ENCODE measurements around the gene PRPSAP2. TPM values are rescaled to one million over a fixed set of nuclear protein-coding genes. Genes with fewer than 3 reads are reported as not detected.

Gene PRPSAP2
- total and polyA plus RNA-seq, 7 donors, result 8.2 to 13.2 (median 10.2) TPM

DNA sequence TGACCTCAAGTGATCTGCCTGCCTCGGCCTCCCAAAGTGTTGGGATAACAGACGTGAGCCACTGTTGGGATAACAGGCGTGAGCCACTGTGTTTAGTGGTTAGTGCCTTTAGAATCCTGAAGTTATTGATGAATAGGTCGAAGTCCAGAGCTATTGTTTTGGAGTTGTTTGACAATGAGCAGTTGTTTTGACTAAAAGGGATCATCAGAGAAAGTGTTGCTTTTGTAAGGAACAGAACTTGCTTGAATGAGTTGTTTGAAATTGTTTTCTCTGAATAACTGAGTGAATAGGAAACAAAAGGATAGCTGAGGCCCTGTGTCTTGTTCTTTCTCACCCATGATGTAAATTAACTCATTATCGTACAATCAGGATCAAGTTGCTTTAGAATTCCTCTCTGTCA is 46.6 kb downstream of the PRPSAP2 start:
- 91 to 96% (median 95%) methylated on average over 5 of the region's 5 CpGs for WGBS, 3 donors

DNA sequence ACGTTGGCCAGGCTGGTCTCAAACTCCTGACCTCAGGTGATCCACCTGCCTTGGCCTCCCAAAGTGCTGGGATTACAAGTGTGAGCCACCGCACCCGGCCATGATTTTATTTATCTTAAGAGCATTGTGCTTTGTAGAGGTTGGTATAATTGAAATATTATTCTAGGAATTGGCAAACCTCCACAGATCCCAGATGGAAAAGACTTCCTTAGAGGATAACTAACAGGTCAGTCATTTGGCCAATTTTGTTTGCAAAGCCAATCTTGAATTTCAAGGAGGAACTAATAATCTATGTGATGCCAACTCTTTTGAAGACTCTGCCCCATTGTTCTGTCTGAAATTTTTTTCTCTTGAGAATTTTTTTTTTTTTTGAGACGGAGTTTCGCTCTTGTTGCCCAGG is 47.3 kb downstream of the PRPSAP2 start:
- intact Hi-C loops (cut with DNase I), result no loop called here
- Histone ChIP-seq H3K27ac (no peak overlapping the region), H3K36me3 (ENCODE audit: insufficient read depth in 1 of 2, low read depth in 1 of 2) (peaks cover 0 to 61% of the 10 kb centered on the region in 2 donors), H3K4me1 (no peaks in the 10 kb centered on the region), H3K27me3 (ENCODE audit: insufficient read depth in 3 of 3, low read length in 2 of 3) (no peaks in the 10 kb centered on the region), H3K4me3 (no peak overlapping the region), H3K9me3 (no peaks in the 10 kb centered on the region)
- TF ChIP-seq, protein P1, sequence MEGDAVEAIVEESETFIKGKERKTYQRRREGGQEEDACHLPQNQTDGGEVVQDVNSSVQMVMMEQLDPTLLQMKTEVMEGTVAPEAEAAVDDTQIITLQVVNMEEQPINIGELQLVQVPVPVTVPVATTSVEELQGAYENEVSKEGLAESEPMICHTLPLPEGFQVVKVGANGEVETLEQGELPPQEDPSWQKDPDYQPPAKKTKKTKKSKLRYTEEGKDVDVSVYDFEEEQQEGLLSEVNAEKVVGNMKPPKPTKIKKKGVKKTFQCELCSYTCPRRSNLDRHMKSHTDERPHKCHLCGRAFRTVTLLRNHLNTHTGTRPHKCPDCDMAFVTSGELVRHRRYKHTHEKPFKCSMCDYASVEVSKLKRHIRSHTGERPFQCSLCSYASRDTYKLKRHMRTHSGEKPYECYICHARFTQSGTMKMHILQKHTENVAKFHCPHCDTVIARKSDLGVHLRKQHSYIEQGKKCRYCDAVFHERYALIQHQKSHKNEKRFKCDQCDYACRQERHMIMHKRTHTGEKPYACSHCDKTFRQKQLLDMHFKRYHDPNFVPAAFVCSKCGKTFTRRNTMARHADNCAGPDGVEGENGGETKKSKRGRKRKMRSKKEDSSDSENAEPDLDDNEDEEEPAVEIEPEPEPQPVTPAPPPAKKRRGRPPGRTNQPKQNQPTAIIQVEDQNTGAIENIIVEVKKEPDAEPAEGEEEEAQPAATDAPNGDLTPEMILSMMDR (IDR thresholded peaks at IDR 0.05), result no peak
- no peak for ATAC-seq
- DNase-seq, result no peak
- 80 to 87% (median 82%) methylated on average over 5 of the region's 5 CpGs for WGBS, 3 donors

More for the DNA sequence above, 46.6 kb downstream of the PRPSAP2 start:
- Histone ChIP-seq H3K36me3 (ENCODE audit: insufficient read depth in 1 of 2, low read depth in 1 of 2) (peaks cover 0 to 53% of the 10 kb centered on the region in 2 donors), H3K4me1 (no peaks in the 10 kb centered on the region), H3K9me3 (no peaks in the 10 kb centered on the region), H3K4me3 (no peak overlapping the region), H3K27me3 (ENCODE audit: insufficient read depth in 3 of 3, low read length in 2 of 3) (no peaks in the 10 kb centered on the region), H3K27ac (no peak overlapping the region)
- ATAC-seq, result no peak
- TF ChIP-seq, protein P1 (IDR thresholded peaks at IDR 0.05), result no peak
- intact Hi-C loops (cut with DNase I), result no loop called here
- DNase-seq, result no peak

DNA sequence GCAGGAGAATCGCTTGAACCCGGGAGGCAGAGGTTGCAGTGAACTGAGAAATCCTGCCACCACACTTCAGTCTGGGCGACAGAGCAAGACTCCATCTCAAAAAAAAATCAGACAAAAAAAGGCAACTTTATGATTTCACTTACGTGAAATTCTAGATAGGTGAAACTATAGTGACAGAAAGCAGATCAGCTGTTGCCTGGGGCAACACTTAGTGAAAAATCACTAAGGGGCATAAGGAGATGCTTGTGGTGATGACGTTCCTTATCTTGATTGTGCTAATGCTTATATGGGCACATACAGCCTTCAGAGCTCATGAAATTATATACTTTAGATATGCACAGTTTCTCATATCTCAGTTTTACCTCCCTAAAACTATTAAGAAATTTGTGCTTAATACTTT is 52.4 kb downstream of the PRPSAP2 start:
- intact Hi-C loops (cut with DNase I), result no loop called here

DNA sequence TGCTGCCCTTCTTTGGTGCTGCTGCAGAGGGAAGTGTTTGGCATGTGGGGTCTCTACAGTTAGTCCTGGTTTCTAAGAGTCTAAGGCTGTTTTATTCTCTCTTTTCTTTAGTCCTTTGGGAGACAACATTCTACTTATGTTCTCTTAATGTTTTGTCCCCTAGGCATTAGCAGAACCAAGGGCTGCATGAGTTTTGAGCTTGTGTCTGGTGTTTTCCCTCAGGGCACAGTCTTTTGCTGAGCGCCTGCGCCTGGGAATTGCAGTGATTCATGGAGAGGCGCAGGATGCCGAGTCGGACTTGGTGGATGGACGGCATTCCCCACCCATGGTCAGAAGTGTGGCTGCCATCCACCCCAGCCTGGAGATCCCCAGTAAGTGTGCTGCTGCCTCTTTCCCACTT is 53.0 kb downstream of the PRPSAP2 start:
- intact Hi-C loops (cut with DNase I), result no loop called here

More for the DNA sequence above, 52.4 kb downstream of the PRPSAP2 start:
- H3K27me3 ChIP-seq (ENCODE audit: insufficient read depth in 3 of 3, low read length in 2 of 3), result no peaks in the 10 kb centered on the region
- ATAC-seq (no peak), DNase-seq (no peak)
- H3K27ac ChIP-seq, result no peak overlapping the region
- 95 to 97% (median 97%) methylated on average over 5 of the region's 5 CpGs for WGBS, 3 donors
- H3K4me3 ChIP-seq, result no peak overlapping the region
- H3K36me3 ChIP-seq (ENCODE audit: insufficient read depth in 1 of 2, low read depth in 1 of 2), result peaks cover 3 to 59% of the 10 kb centered on the region in 2 donors
- H3K9me3 ChIP-seq, result no peaks in the 10 kb centered on the region
- H3K4me1 ChIP-seq, result no peaks in the 10 kb centered on the region
- TF ChIP-seq, protein P1 (IDR thresholded peaks at IDR 0.05), result no peak

More for the DNA sequence above, 53.0 kb downstream of the PRPSAP2 start:
- Histone ChIP-seq H3K36me3 (ENCODE audit: insufficient read depth in 1 of 2, low read depth in 1 of 2) (peaks cover 3 to 56% of the 10 kb centered on the region in 2 donors), H3K4me1 (no peaks in the 10 kb centered on the region), H3K4me3 (no peak overlapping the region), H3K9me3 (no peaks in the 10 kb centered on the region), H3K27ac (no peak overlapping the region), H3K27me3 (ENCODE audit: insufficient read depth in 3 of 3, low read length in 2 of 3) (no peaks in the 10 kb centered on the region)
- no peak for DNase-seq
- TF ChIP-seq, protein P1 (IDR thresholded peaks at IDR 0.05), result no peak
- ATAC-seq, result no peak
- 91 to 96% (median 94%) methylated on average over 6 of the region's 6 CpGs for WGBS, 3 donors
